ENCODE results near the gene MYADML2. TPM values are rescaled to one million over a fixed set of nuclear protein-coding genes. Genes with fewer than 3 reads are reported as not detected.
"Not testable (repeated sequence)": the region's sequence is repeated elsewhere in the genome, so short reads cannot be mapped to it uniquely, and the experiment has no call there.

MYADML2 gene
- total RNA-seq, 1 experiment from 2014 or later, result 0.46 TPM

DNA sequence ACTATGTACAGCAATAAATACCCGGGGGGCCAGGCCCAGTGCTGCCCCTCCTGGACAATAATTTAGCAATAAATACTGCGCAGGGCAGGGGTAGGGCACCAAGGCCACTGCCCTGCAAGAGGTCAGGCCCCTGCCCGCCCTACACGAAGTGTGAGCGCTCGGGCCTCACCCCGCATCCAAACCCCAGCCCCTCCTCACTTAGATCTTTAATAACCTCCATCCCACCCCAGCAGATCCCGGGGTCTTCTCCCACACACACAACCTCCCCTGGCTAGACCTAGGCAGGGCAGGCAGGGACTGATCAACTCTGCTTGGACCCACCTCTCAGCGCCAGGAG is 28.7 kb downstream of the MYADML2 start:
- Mint-ChIP-seq H3K36me3 (peaks cover 19% of the 10 kb centered on the region), H3K4me1 (peaks cover 18% of the 10 kb centered on the region), H3K27ac (peak overlapping the region; percentile 93), H3K4me3 (peak overlapping the region; percentile 70)
- H3K27me3 Mint-ChIP-seq (ENCODE audit: low read depth); DNase-seq (ENCODE audit: low spot score); H3K9me3 Mint-ChIP-seq: not testable (repeated sequence)
- ChIA-PET CTCF (interaction anchor here (1.3 kb wide), 1 partner anchor 183 kb away, joined by 3 read pairs; no protein-coding TSS in a partner anchor), POLR2A (interaction anchor here (1.2 kb wide), 1 partner anchor 49 kb away, joined by 5 read pairs; no protein-coding TSS in a partner anchor)
- ATAC-seq, result peak; percentile 29

DNA sequence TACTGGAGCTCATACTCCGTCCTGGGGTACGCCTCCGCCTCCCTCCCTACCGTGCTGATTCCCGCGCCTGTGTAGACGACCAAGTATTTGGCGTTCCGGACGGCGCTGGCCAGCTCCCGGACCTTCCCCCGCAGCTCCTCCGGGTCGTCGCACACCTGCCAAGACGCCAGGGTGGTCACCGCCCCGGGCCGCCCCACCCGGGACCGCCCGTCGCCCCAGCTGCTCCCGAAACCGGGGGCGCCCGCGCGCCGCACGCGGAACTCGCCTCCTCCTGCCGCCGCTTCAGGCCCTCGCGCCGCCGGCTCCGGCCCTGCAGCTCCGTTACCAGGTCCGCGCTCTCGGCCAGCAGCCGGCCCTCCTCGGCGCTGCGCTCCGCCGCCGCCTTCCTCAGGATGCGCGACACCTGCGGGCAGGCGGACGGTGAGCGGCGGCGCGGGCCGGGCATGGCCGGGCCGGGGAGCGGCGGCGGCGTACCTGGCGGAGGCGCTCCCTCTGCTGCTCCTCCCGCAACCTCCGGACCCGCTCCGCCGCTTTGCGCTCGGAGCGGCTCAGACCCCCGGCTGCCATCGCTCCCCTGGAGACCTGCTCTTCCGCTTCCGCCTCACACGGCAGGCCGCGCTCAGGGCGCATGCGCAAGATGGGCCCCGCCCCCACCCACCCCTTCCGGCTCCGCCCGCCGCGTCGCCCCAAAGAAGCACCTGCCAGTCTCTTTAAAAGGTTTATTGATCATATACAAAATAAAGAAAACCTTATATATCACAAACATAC is 29.3 kb downstream of the MYADML2 start, which contains the start of gene SIRT7:
Gene SIRT7, minus strand, starts transcription at position 612 of the 768 bp plus-strand sequence. Its CDS starts 45 bp downstream, at position 567.
- Mint-ChIP-seq H3K4me1 (peaks cover 14% of the 10 kb centered on the region), H3K4me3 (peak within 1 kb of the TSS; percentile 80), H3K27ac (peak within 1 kb of the TSS; percentile 93), H3K27me3 (ENCODE audit: low read depth) (no peaks in the 10 kb centered on the region), H3K9me3 (no peaks in the 10 kb centered on the region), H3K36me3 (peaks cover 23% of the 10 kb centered on the region)
- peak; percentile 75 for DNase-seq (ENCODE audit: low spot score)
- ChIA-PET CTCF (interaction anchor here (0.7 to 1.5 kb wide), 9 partner anchors 10 to 182 kb away, joined by 3 to 6 read pairs (median 4); partner anchors contain the start of genes MAFG and MCRIP1), POLR2A (interaction anchor here (1.2 to 1.7 kb wide), 2 partner anchors 10 to 48 kb away, joined by 5 to 11 read pairs; partner anchors contain the start of gene MAFG)
- peak; percentile 74 for ATAC-seq
- peak; percentile 65; the same call in 1 of the 2 replicates for TF ChIP-seq TEAD1 (CRISPR knock-in tag; IDR thresholded peaks at IDR 0.05)
- TF ChIP-seq, protein P1, sequence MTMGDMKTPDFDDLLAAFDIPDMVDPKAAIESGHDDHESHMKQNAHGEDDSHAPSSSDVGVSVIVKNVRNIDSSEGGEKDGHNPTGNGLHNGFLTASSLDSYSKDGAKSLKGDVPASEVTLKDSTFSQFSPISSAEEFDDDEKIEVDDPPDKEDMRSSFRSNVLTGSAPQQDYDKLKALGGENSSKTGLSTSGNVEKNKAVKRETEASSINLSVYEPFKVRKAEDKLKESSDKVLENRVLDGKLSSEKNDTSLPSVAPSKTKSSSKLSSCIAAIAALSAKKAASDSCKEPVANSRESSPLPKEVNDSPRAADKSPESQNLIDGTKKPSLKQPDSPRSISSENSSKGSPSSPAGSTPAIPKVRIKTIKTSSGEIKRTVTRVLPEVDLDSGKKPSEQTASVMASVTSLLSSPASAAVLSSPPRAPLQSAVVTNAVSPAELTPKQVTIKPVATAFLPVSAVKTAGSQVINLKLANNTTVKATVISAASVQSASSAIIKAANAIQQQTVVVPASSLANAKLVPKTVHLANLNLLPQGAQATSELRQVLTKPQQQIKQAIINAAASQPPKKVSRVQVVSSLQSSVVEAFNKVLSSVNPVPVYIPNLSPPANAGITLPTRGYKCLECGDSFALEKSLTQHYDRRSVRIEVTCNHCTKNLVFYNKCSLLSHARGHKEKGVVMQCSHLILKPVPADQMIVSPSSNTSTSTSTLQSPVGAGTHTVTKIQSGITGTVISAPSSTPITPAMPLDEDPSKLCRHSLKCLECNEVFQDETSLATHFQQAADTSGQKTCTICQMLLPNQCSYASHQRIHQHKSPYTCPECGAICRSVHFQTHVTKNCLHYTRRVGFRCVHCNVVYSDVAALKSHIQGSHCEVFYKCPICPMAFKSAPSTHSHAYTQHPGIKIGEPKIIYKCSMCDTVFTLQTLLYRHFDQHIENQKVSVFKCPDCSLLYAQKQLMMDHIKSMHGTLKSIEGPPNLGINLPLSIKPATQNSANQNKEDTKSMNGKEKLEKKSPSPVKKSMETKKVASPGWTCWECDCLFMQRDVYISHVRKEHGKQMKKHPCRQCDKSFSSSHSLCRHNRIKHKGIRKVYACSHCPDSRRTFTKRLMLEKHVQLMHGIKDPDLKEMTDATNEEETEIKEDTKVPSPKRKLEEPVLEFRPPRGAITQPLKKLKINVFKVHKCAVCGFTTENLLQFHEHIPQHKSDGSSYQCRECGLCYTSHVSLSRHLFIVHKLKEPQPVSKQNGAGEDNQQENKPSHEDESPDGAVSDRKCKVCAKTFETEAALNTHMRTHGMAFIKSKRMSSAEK (CRISPR knock-in tag; IDR thresholded peaks at IDR 0.05; ENCODE audit: borderline replicate concordance), result 0 out of 2 replicates have a peak, but pooled peaks have one; percentile 50
- no peak for TF ChIP-seq OVOL2 (CRISPR knock-in tag; IDR thresholded peaks at IDR 0.05; ENCODE audit: borderline replicate concordance)
- no peak for TF ChIP-seq CREB1 (CRISPR knock-in tag; IDR thresholded peaks at IDR 0.05)
- TF ChIP-seq FOXP1 (CRISPR knock-in tag; IDR thresholded peaks at IDR 0.05; ENCODE audit: borderline replicate concordance), result peak; percentile 70
- TF ChIP-seq, protein P2, sequence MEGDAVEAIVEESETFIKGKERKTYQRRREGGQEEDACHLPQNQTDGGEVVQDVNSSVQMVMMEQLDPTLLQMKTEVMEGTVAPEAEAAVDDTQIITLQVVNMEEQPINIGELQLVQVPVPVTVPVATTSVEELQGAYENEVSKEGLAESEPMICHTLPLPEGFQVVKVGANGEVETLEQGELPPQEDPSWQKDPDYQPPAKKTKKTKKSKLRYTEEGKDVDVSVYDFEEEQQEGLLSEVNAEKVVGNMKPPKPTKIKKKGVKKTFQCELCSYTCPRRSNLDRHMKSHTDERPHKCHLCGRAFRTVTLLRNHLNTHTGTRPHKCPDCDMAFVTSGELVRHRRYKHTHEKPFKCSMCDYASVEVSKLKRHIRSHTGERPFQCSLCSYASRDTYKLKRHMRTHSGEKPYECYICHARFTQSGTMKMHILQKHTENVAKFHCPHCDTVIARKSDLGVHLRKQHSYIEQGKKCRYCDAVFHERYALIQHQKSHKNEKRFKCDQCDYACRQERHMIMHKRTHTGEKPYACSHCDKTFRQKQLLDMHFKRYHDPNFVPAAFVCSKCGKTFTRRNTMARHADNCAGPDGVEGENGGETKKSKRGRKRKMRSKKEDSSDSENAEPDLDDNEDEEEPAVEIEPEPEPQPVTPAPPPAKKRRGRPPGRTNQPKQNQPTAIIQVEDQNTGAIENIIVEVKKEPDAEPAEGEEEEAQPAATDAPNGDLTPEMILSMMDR (IDR thresholded peaks at IDR 0.05), result no peak
- no peak for TF ChIP-seq NR1H2 (CRISPR knock-in tag; IDR thresholded peaks at IDR 0.05)
- TF ChIP-seq, protein P3, sequence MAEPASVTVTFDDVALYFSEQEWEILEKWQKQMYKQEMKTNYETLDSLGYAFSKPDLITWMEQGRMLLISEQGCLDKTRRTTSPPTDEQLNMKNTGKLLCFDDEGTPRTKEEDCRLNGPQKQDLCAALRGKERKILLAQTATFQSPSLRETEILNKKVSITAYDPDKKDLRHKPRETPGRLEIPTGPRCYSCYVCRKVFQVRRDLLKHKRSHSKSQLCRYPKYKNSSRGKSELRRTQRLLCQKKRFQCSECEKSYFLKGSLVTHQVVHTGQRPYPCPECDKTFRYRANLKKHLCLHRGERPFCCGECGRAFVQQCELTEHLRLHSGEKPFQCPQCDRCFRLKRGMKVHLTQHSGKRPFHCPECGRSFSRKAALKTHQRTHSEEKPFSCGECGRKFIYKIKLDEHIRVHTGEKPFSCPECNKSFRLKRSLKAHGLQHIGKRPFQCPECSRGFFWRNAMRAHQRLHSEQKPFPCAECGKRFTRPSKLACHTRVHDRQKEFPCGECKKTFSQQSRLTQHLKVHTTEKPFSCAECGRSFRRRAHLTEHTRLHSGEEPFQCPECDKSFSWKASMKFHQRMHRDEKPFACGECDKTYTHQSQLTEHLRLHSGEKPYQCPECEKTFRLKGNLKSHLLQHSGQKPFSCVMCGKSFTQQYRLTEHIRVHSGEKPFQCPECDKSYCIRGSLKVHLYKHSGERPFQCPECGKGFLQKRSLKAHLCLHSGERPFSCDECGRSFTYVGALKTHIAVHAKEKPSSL (CRISPR knock-in tag; conservative IDR thresholded peaks at IDR 0.05), result no peak
- no peak for TF ChIP-seq ZNF263 (CRISPR knock-in tag; IDR thresholded peaks at IDR 0.05; ENCODE audit: low read depth)
- TF ChIP-seq, protein P4, sequence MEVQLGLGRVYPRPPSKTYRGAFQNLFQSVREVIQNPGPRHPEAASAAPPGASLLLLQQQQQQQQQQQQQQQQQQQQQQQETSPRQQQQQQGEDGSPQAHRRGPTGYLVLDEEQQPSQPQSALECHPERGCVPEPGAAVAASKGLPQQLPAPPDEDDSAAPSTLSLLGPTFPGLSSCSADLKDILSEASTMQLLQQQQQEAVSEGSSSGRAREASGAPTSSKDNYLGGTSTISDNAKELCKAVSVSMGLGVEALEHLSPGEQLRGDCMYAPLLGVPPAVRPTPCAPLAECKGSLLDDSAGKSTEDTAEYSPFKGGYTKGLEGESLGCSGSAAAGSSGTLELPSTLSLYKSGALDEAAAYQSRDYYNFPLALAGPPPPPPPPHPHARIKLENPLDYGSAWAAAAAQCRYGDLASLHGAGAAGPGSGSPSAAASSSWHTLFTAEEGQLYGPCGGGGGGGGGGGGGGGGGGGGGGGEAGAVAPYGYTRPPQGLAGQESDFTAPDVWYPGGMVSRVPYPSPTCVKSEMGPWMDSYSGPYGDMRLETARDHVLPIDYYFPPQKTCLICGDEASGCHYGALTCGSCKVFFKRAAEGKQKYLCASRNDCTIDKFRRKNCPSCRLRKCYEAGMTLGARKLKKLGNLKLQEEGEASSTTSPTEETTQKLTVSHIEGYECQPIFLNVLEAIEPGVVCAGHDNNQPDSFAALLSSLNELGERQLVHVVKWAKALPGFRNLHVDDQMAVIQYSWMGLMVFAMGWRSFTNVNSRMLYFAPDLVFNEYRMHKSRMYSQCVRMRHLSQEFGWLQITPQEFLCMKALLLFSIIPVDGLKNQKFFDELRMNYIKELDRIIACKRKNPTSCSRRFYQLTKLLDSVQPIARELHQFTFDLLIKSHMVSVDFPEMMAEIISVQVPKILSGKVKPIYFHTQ (CRISPR knock-in tag; IDR thresholded peaks at IDR 0.05), result no peak
- no peak for TF ChIP-seq ZNF232 (CRISPR knock-in tag; IDR thresholded peaks at IDR 0.05)
- TF ChIP-seq SP1 (CRISPR knock-in tag; conservative IDR thresholded peaks at IDR 0.05), result peak; percentile 83
- TF ChIP-seq MYBL2 (CRISPR knock-in tag; IDR thresholded peaks at IDR 0.05), result peak; percentile 40; the same call in 1 of the 2 replicates
- no peak for TF ChIP-seq SOX15 (CRISPR knock-in tag; IDR thresholded peaks at IDR 0.05)
- TF ChIP-seq GTF2I (CRISPR knock-in tag; conservative IDR thresholded peaks at IDR 0.05), result no peak
- peak; percentile 58; the same call in 1 of the 2 replicates for TF ChIP-seq CREM (CRISPR knock-in tag; IDR thresholded peaks at IDR 0.05)
- TF ChIP-seq PRRX2 (CRISPR knock-in tag; IDR thresholded peaks at IDR 0.05), result 0 out of 2 replicates have a peak, but pooled peaks have one; percentile 64
- no peak for TF ChIP-seq ETV6 (CRISPR knock-in tag; IDR thresholded peaks at IDR 0.05)
- TF ChIP-seq GABPB1 (CRISPR knock-in tag; IDR thresholded peaks at IDR 0.05), result no peak
- TF ChIP-seq, protein P5, sequence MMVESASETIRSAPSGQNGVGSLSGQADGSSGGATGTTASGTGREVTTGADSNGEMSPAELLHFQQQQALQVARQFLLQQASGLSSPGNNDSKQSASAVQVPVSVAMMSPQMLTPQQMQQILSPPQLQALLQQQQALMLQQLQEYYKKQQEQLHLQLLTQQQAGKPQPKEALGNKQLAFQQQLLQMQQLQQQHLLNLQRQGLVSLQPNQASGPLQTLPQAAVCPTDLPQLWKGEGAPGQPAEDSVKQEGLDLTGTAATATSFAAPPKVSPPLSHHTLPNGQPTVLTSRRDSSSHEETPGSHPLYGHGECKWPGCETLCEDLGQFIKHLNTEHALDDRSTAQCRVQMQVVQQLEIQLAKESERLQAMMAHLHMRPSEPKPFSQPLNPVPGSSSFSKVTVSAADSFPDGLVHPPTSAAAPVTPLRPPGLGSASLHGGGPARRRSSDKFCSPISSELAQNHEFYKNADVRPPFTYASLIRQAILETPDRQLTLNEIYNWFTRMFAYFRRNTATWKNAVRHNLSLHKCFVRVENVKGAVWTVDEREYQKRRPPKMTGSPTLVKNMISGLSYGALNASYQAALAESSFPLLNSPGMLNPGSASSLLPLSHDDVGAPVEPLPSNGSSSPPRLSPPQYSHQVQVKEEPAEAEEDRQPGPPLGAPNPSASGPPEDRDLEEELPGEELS (CRISPR knock-in tag; IDR thresholded peaks at IDR 0.05), result no peak
- TF ChIP-seq IRF2 (CRISPR knock-in tag; IDR thresholded peaks at IDR 0.05; ENCODE audit: borderline replicate concordance, low read depth), result no peak
